ENCODE results near the gene PAQR4.

GRCh38 chr16:2976673-2977072, 7.5 kb downstream of the PAQR4 start:
- no peak for TF ChIP-seq CTCF (IDR thresholded peaks at IDR 0.05)
- TF ChIP-seq POLR2A (IDR thresholded peaks at IDR 0.05), result no peak
